Testis (tissue), 5 donors: ENCODE measurements around the gene APOOL. TPM values are rescaled to one million over a fixed set of nuclear protein-coding genes. Genes with fewer than 3 reads are reported as not detected.
A peak's percentile ranks its signal among the peaks of the same experiment; 100 is the strongest.
"Not testable (repeated sequence)": the region's sequence is repeated elsewhere in the genome, so short reads cannot be mapped to it uniquely, and the experiment has no call there.

Source experiments
- DNase-seq: peaks from one replicate; pipeline ENCODE4 v3.0.0-alpha.2; 2019
- H3K27ac ChIP-seq, 2 donors: fragments of 200-600 bp; sonication (generic); one replicate each; pipeline ENCODE4 v1.5.1; 2019
- H3K27me3 ChIP-seq: fragments of 200-600 bp; sonication (generic); one replicate; pipeline ENCODE4 v1.5.1; 2019
- H3K36me3 ChIP-seq: fragments of 200-600 bp; sonication (generic); one replicate; pipeline ENCODE4 v1.5.1; 2017; ENCODE audit warnings: low read depth; ENCODE audit errors: missing control alignments
- H3K4me1 ChIP-seq: fragments of 200-600 bp; sonication (generic); one replicate; pipeline ENCODE4 v1.5.1; 2019
- H3K4me3 ChIP-seq, 2 donors: fragments of 200-600 bp; sonication (generic); one replicate each; pipeline ENCODE4 v1.5.1; 2017 to 2019
- H3K9me3 ChIP-seq: fragments of 200-600 bp; sonication (generic); one replicate; pipeline ENCODE4 v1.5.1; 2017
- CTCF ChIP-seq, 3 experiments: fragments of 450-650 bp in 2 of 3; fragments of 200-600 bp in 1 of 3; sonication (generic) in 1 of 3; IDR thresholded peaks; one replicate each; pipeline ENCODE4 v1.5.1; 2016 to 2019; ENCODE audit warnings: antibody characterized with exemption in 3 of 3, mild to moderate bottlenecking in 2 of 3, moderate library complexity in 1 of 3
- POLR2A ChIP-seq: fragments of 450-650 bp; IDR thresholded peaks from one replicate; pipeline ENCODE4 v1.6.1; 2017; ENCODE audit warnings: antibody characterized with exemption, mild to moderate bottlenecking, moderate library complexity
- WGBS, 2 donors: methylation state at CpG; one replicate each; pipeline ENCODE4 v1.1.5; 2018; 5-methylcytosine and 5-hydroxymethylcytosine counted together
- intact Hi-C: fragments of 100-400 bp; cut with DNase I; formaldehyde crosslinking; loops from one replicate; pipeline ENCODE4 v1.15.1; 2023; ENCODE audit warnings: low total_unique reads
- long read RNA-seq, 2 donors: transcript quantifications; one replicate each; lab custom pipeline, GENCODE V29; 2026
- polyA plus RNA-seq: library from polyadenylated mRNA; stranded (reverse); fragments of 350-450 nt; fragmentation: Illumina TruSeq; extraction: RNeasy Lipid Tissue Mini Kit (QIAGEN cat#74804); gene quantifications from one replicate; pipeline ENCODE4 v1.2.3, GENCODE V29; 2014; ENCODE audit warnings: low read depth, low replicate concordance; ENCODE audit not compliant: insufficient read depth
- total RNA-seq, 2 donors: library from RNA; depleted of rRNA; stranded (reverse); fragments of >200 nt; gene quantifications; one replicate each; pipeline ENCODE4 v1.2.3, GENCODE V29; 2016

APOOL gene
- total RNA-seq, result 10 to 100 TPM; 10.3 to 10.5 TPM
- 5.3 TPM for polyA plus RNA-seq
- long read RNA-seq, donor 1, partial matches to known transcripts, result 11 of 14 reads
- long read RNA-seq, donor 1, other reads (novel, unspliced or antisense), result 0 of 14 reads
- long read RNA-seq, donor 2, partial matches to known transcripts, result 10 of 10 reads
- long read RNA-seq, donor 2, other reads (novel, unspliced or antisense), result 0 of 10 reads

- no peak for TF ChIP-seq CTCF (IDR thresholded peaks at IDR 0.05)
- TF ChIP-seq POLR2A, result no peak
- no peaks in the 10 kb centered on the region for H3K4me1 ChIP-seq
- DNase-seq, result peak; percentile 93
- peak within 1 kb of the TSS; percentile 61 to 74 for H3K4me3 ChIP-seq
- H3K27me3 ChIP-seq, result no peaks in the 10 kb centered on the region
- intact Hi-C loops, result no loop called here
- H3K27ac ChIP-seq, result peak within 1 kb of the TSS; percentile 11 to 56
- WGBS, 2 donors, result 0 to 1% methylated on average over 5 to 24 of the region's 24 CpGs
- H3K9me3 ChIP-seq, result no peaks in the 10 kb centered on the region
- H3K36me3 ChIP-seq, result no peaks in the 10 kb centered on the region
Observed at GRCh38 chrX:85003655-85004244, at the start of gene APOOL. APOOL (plus strand) TSS chrX:85003877; CDS start chrX:85003913, 36 bp downstream.

DNA sequence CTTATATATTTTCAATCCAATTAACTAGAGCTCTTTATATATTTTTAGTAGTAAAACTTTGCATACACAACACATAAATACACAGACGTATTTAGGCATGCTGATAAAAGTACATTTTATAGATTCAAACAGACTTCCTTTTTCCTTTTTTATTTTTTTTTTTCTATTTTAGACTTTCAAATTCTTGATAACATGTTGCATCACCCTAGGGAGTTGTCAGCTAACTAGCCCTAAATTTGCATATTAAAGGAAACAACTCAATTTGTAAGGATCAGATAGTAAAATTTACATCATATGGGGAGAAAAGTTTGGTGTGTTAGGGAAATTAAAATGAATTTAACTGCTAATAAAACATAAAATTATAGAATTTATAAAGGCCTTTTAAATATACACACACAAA is 47.4 kb upstream of the APOOL start:
- H3K4me3 ChIP-seq, result no peak overlapping the region
- TF ChIP-seq CTCF (IDR thresholded peaks at IDR 0.05) (no peak), POLR2A (no peak)
- WGBS, 2 donors, result 77 to 92% methylated on average over 1 of the region's 1 CpG
- intact Hi-C loops, result no loop called here
- no peak overlapping the region for H3K27ac ChIP-seq
- H3K4me1 ChIP-seq, result no peaks in the 10 kb centered on the region
- H3K36me3 ChIP-seq, result no peaks in the 10 kb centered on the region
- H3K9me3 ChIP-seq, result no peaks in the 10 kb centered on the region
- DNase-seq, result no peak
- H3K27me3 ChIP-seq, result no peaks in the 10 kb centered on the region

DNA sequence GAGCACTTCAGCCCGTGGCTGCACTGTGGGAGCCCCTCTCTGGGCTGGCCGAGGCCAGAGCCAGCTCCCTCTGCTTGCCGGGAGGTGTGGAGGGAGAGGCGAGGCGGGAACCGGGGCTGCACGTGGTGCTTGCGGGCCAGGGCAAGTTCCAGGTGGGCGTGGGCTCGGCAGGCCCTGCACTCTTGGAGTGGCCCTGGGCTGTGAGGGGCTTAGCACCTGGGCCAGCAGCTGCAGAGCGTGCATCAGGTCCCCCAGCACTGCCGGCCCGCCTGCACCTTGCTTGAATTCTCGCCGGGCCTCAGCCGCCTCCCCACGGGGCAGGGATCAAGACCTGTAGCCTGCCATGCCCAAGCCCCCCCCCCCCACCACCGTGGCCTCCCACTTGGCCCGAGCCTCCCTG is 28.9 kb upstream of the APOOL start:
- TF ChIP-seq POLR2A, result no peak
- TF ChIP-seq CTCF (IDR thresholded peaks at IDR 0.05), result no peak
- no peaks in the 10 kb centered on the region for H3K27me3 ChIP-seq
- H3K9me3 ChIP-seq, result no peaks in the 10 kb centered on the region
- no peak for DNase-seq
- H3K27ac ChIP-seq, result no peak overlapping the region
- 20 to 71% methylated on average over 1 of the region's 19 CpGs for WGBS, 2 donors
- intact Hi-C loops, result no loop called here
- no peak overlapping the region for H3K4me3 ChIP-seq
- H3K36me3 ChIP-seq, result no peaks in the 10 kb centered on the region
- no peaks in the 10 kb centered on the region for H3K4me1 ChIP-seq

- intact Hi-C loops, H3K9me3 ChIP-seq, H3K36me3 ChIP-seq, H3K4me3 ChIP-seq, DNase-seq, H3K27ac ChIP-seq, H3K4me1 ChIP-seq, H3K27me3 ChIP-seq: not testable (repeated sequence)
- 88 to 98% methylated on average over 5 of the region's 5 CpGs for WGBS, 2 donors
Observed at GRCh38 chrX:84991739-84992138, 11.9 kb upstream of the APOOL start.

DNA sequence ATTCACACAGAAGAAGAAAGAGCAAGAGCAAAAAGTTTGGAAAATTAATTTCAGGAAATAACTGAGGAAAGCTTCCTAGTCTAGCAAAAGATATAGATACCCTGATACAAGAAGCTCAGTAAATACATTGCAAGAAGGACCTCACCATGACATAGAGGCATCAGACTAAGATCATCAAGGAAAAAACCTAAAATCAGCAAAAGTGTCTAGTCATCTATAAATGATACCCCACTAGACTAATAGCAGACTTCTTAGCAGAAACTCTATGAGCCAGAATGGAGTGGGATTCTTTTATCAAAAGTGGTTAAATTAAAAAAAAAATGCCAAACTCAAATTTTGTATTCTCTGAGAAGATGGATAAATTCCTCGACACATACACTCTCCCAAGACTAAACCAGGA is 10.5 kb upstream of the APOOL start:
- Histone ChIP-seq H3K9me3 (no peaks in the 10 kb centered on the region), H3K4me3 (no peak overlapping the region)
- 94 to 100% methylated on average over 1 of the region's 1 CpG for WGBS, 2 donors

More for the DNA sequence above, 10.5 kb upstream of the APOOL start:
- Histone ChIP-seq H3K4me1 (no peaks in the 10 kb centered on the region), H3K36me3 (no peaks in the 10 kb centered on the region), H3K27me3 (no peaks in the 10 kb centered on the region), H3K27ac (no peak overlapping the region)
- TF ChIP-seq POLR2A, result no peak
- no peak for TF ChIP-seq CTCF (IDR thresholded peaks at IDR 0.05)
- intact Hi-C loops, result no loop called here
- no peak for DNase-seq
